ENCODE results near the gene ZNF280B.

- no peak for TF ChIP-seq HNRNPL (IDR thresholded peaks at IDR 0.05; ENCODE audit: low read depth, low read length)
- no peak for TF ChIP-seq SIN3A (IDR thresholded peaks at IDR 0.05; ENCODE audit: borderline replicate concordance in 2 of 2, control insufficient read depth in 1 of 2, low read depth in 2 of 2, low read length in 2 of 2)
- TF ChIP-seq XRCC4 (IDR thresholded peaks at IDR 0.05; ENCODE audit: extremely low read depth, insufficient read depth, insufficient read length): no peak
- no peak for TF ChIP-seq EZH2 (IDR thresholded peaks at IDR 0.05; ENCODE audit: borderline replicate concordance, low read depth, low read length)
- no peak for TF ChIP-seq POLR2AphosphoS5 (IDR thresholded peaks at IDR 0.05; ENCODE audit: control insufficient read depth, insufficient read depth, low read depth, low read length)
- TF ChIP-seq, protein P1, sequence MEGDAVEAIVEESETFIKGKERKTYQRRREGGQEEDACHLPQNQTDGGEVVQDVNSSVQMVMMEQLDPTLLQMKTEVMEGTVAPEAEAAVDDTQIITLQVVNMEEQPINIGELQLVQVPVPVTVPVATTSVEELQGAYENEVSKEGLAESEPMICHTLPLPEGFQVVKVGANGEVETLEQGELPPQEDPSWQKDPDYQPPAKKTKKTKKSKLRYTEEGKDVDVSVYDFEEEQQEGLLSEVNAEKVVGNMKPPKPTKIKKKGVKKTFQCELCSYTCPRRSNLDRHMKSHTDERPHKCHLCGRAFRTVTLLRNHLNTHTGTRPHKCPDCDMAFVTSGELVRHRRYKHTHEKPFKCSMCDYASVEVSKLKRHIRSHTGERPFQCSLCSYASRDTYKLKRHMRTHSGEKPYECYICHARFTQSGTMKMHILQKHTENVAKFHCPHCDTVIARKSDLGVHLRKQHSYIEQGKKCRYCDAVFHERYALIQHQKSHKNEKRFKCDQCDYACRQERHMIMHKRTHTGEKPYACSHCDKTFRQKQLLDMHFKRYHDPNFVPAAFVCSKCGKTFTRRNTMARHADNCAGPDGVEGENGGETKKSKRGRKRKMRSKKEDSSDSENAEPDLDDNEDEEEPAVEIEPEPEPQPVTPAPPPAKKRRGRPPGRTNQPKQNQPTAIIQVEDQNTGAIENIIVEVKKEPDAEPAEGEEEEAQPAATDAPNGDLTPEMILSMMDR (IDR thresholded peaks at IDR 0.05 in 2 of 3, conservative IDR thresholded peaks at IDR 0.05 in 1 of 3; ENCODE audit: insufficient read depth in 2 of 3, low read depth in 1 of 3, low read length in 3 of 3): no peak
- no peak for TF ChIP-seq KLF10 (CRISPR knock-in tag; IDR thresholded peaks at IDR 0.05)
- no peak for TF ChIP-seq SMARCC2 (IDR thresholded peaks at IDR 0.05; ENCODE audit: low read depth)
- TF ChIP-seq PHF8 (IDR thresholded peaks at IDR 0.05; ENCODE audit: borderline replicate concordance, low read length): no peak
- TF ChIP-seq CHD2 (IDR thresholded peaks at IDR 0.05; ENCODE audit: low read depth, low read length): no peak
- TF ChIP-seq ZNF174 (CRISPR knock-in tag; IDR thresholded peaks at IDR 0.05): no peak
Measured at GRCh38 chr22:22487059-22487458, 21.5 kb downstream of the ZNF280B start.

All from K562 (cell line).